Kidney epithelial cell (primary cell): ENCODE data around the gene PLA2G2D. TPM values are rescaled to one million over a fixed set of nuclear protein-coding genes. Genes with fewer than 3 reads are reported as not detected.

ENCODE experiments used
- DNase-seq: peaks from one replicate; pipeline ENCODE4 v3.0.0-alpha.2; 2010; ENCODE audit warnings: low read depth
- H3K27me3 ChIP-seq: 2 replicates; pipeline ENCODE4 v1.6.0; 2011; ENCODE audit warnings: low read length; ENCODE audit not compliant: control insufficient read depth, insufficient read depth
- H3K36me3 ChIP-seq: 2 replicates; pipeline ENCODE4 v1.5.1; 2011; ENCODE audit warnings: low read length; ENCODE audit not compliant: control insufficient read depth, insufficient read depth
- H3K4me3 ChIP-seq: 2 replicates; pipeline ENCODE4 v1.5.1; 2011; ENCODE audit warnings: low read depth, mild to moderate bottlenecking, control low read depth, low read length
- CTCF ChIP-seq: IDR thresholded peaks from 2 replicates; pipeline ENCODE4 v1.5.1; 2011; ENCODE audit warnings: mild to moderate bottlenecking, moderate library complexity, low read length, control low read depth, inconsistent platforms; ENCODE audit not compliant: insufficient read depth, poor library complexity, severe bottlenecking
- total RNA-seq: library from RNA; depleted of rRNA; stranded (reverse); fragments of >200 nt; gene quantifications from 2 replicates; pipeline ENCODE4 v1.2.3, GENCODE V29; 2015

PLA2G2D gene
- total RNA-seq, 1 donor from 2014 or later: not detected

- Histone ChIP-seq H3K27me3 (peaks cover 3% of the 10 kb centered on the region), H3K4me3 (no peak overlapping the region), H3K36me3 (no peaks in the 10 kb centered on the region)
- DNase-seq: no peak
- TF ChIP-seq CTCF: no peak
Observed at GRCh38 chr1:20125100-20125499, 5.8 kb upstream of the PLA2G2D start.

- Histone ChIP-seq H3K27me3 (peaks cover 3% of the 10 kb centered on the region), H3K4me3 (no peak overlapping the region), H3K36me3 (no peaks in the 10 kb centered on the region)
- TF ChIP-seq CTCF: no peak
- no peak for DNase-seq
Observed at GRCh38 chr1:20124456-20125057, 5.2 kb upstream of the PLA2G2D start.

- DNase-seq: no peak
- Histone ChIP-seq H3K4me3 (no peak overlapping the region), H3K27me3 (peaks cover 5% of the 10 kb centered on the region), H3K36me3 (no peaks in the 10 kb centered on the region)
- no peak for TF ChIP-seq CTCF
Observed at GRCh38 chr1:20123722-20124455, 4.6 kb upstream of the PLA2G2D start.

GRCh38 chr1:20120796-20121195, 1.5 kb upstream of the PLA2G2D start:
- no peak for TF ChIP-seq CTCF
- Histone ChIP-seq H3K36me3 (no peaks in the 10 kb centered on the region), H3K27me3 (peaks cover 8% of the 10 kb centered on the region), H3K4me3 (no peak overlapping the region)
- DNase-seq: no peak

GRCh38 chr1:20117236-20117635, 2.1 kb downstream of the PLA2G2D start:
- peaks cover 8% of the 10 kb centered on the region for H3K27me3 ChIP-seq
- TF ChIP-seq CTCF: no peak

More at GRCh38 chr1:20117236-20117635, 2.1 kb downstream of the PLA2G2D start:
- H3K36me3 ChIP-seq: no peaks in the 10 kb centered on the region
- no peak for DNase-seq
- no peak overlapping the region for H3K4me3 ChIP-seq
